ENCODE results near the gene COX4I2. TPM values are rescaled to one million over a fixed set of nuclear protein-coding genes. Genes with fewer than 3 reads are reported as not detected.

The COX4I2 gene
- total and polyA plus RNA-seq, 2 of the 8 experiments (the other 6 are each of a cell fraction or from before 2014, with no cell fraction given): 0.26 TPM; not detected in 1

DNA sequence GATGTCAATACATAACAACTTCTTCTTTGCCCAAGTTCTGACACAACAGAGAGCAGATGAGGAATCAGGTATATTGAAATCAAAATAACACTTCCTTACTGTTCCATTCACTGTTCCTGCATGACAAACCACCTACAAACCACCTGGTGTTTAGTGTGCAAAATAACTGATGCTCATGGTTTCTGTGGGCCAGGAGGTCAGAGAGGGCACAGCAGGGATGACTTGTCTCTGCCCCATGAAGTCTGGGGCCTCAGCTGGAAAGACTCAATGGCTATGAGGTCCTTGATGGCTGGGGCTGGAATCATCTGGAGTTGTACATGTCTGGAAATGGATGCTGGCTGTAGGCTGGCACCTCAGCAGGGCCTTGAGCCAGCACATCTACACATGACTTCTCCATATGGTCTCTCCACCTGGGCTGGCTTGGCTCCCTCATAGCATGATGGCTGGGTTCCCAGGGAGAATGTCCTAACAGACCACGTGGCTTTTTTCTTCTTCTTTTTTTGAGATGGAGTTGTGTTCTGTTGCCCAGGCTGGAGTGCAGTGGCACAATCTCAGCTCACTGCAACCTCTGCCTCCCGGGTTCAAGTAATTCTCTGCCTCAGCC, 7.4 kb upstream of the COX4I2 start (continued):
- TF ChIP-seq ZNF274 (IDR thresholded peaks at IDR 0.05; ENCODE audit: borderline replicate concordance, extremely low read depth, low read length) (no peak), SRF (IDR thresholded peaks at IDR 0.05; ENCODE audit: low read depth, low read length) (no peak), POLR2A (IDR thresholded peaks at IDR 0.05; ENCODE audit: control extremely low read depth in 1 of 2, low read depth in 2 of 2, low read length in 2 of 2) (no peak)

Data from H1 (cell line).